ENCODE data around the gene SHISA5. TPM values are rescaled to one million over a fixed set of nuclear protein-coding genes. Genes with fewer than 3 reads are reported as not detected.

SHISA5 gene
- total and polyA plus RNA-seq, 10 of the 15 experiments (the other 5 are each of a cell fraction or from before 2014, with no cell fraction given), result 17.1 to 148 (median 67.3) TPM

DNA sequence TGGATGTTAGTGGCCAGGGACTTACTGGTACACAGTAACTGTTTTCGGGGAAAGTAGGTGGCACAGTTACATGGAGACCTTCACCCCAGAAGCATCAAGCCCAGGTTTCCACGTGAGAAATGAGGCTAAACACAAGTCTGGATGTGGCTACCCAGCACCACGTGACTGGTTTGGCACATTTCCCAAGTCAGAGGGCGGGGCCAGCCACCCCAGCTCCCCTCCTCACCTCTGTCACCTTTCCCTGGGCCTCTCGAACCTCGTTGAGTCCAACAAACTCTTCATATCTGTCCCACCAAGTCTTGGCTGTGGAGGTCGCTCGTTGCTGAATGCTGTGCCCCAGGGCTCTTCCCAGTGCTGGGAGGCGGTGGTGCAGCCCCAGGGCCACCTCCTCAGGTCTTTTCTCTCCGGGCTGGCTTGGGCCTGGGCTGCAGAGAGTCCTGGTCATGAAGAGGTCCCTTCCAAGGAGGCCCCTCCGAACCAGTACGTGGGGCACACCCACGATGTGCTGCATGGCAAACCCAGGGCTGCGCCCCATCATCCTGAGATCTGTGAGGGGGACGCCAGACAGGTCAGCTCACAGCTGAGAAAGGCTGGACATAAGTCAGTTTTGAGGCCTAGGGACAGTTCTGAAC is 69.3 kb downstream of the SHISA5 start:
- FAIRE-seq (no peak), ATAC-seq (no peak), DNase-seq (ENCODE audit: low read depth, low spot score) (no peak)
- in situ Hi-C loops (cut with MboI), result loop anchor here (5.0 kb wide), 3 partner anchors 32 to 202 kb away; no protein-coding TSS in a partner anchor
- Histone ChIP-seq H3K9me3 (replicated peaks; ENCODE audit: control insufficient read depth, insufficient read depth, low read length) (no peaks in the 10 kb centered on the region), H3K27me3 (replicated peaks in 1 of 2; ENCODE audit: control insufficient read depth in 2 of 2, insufficient read depth in 2 of 2, low read length in 1 of 2) (no peaks in the 10 kb centered on the region), H4K20me1 (ENCODE audit: control insufficient read depth, insufficient read depth) (no peaks in the 10 kb centered on the region), H3K36me3 (ENCODE audit: control insufficient read depth in 2 of 2, insufficient read depth in 2 of 2, low read length in 1 of 2) (peaks cover 2 to 16% of the 10 kb centered on the region in 2 experiments; a peak in 2 of 4 replicates), H3K4me1 (ENCODE audit: control insufficient read depth, insufficient read depth, low read length) (peaks cover 29% of the 10 kb centered on the region), H3K9ac (ENCODE audit: control insufficient read depth, insufficient read depth, low read length) (no peak overlapping the region), H3K4me2 (ENCODE audit: control insufficient read depth, insufficient read depth) (no peak overlapping the region), H3K27ac (ENCODE audit: control insufficient read depth, insufficient read depth) (no peak overlapping the region), H3K4me3 (no peak overlapping the region), H3K79me2 (ENCODE audit: control insufficient read depth, insufficient read depth, low read length) (peaks cover 9% of the 10 kb centered on the region), H2AFZ (ENCODE audit: control insufficient read depth, low read depth, low read length) (no peak overlapping the region)
- TF ChIP-seq USF1 (IDR thresholded peaks at IDR 0.05; ENCODE audit: borderline replicate concordance, extremely low read length, insufficient read depth, low read depth, low read length), result peak; percentile 61
- no peak for TF ChIP-seq ZNF687 (IDR thresholded peaks at IDR 0.05)
- ChIA-PET CTCF (interaction anchor here (1.0 to 12.5 kb wide), 12 partner anchors 17 to 395 kb away, joined by 3 to 757 read pairs (median 62); partner anchors contain the start of genes CAMP and PFKFB4), POLR2A (no interaction called here), RAD21 (ENCODE audit: unreplicated experiment) (interaction anchor here (2.7 to 3.5 kb wide), 2 partner anchors 33 to 34 kb away, joined by 28 to 259 read pairs; no protein-coding TSS in a partner anchor), SMC1A (ENCODE audit: uncharacterized antibody, unreplicated experiment) (interaction anchor here (0.9 to 11.5 kb wide), 4 partner anchors 33 to 204 kb away, joined by 3 to 287 read pairs (median 34); no protein-coding TSS in a partner anchor)
- BruUV-seq (replicated peaks), result no TSS peak
- WGBS (ENCODE audit: insufficient coverage, insufficient replicate concordance, low lambda C conversion rate, missing lambda C conversion rate), result 76% methylated on average over 15 of the region's 15 CpGs
- intact Hi-C loops (cut with micrococcal nuclease; ENCODE audit: unreplicated experiment), result no loop called here
